Lung (tissue), 12 donors: Measurements from ENCODE around the gene JPH2. TPM values are rescaled to one million over a fixed set of nuclear protein-coding genes. Genes with fewer than 3 reads are reported as not detected.

Experiments
- ATAC-seq: fragments of 200-7000 bp; cut with Tn5 transposase; one replicate; pipeline ENCODE4 v1.9.1; 2020; ENCODE audit warnings: moderate number of reproducible peaks; ENCODE audit not compliant: insufficient read depth, low FRiP score
- DNase-seq, 3 donors: peaks; one replicate each; pipeline ENCODE4 v3.0.0-alpha.2; 2013 to 2017
- H3K27ac ChIP-seq, 2 donors: one replicate each; pipeline ENCODE4 v1.5.1; 2013; ENCODE audit warnings: mild to moderate bottlenecking in 2 of 2, moderate library complexity in 2 of 2, control low read depth in 1 of 2, inconsistent platforms in 1 of 2, low read depth in 1 of 2, low read length in 1 of 2
- H3K27me3 ChIP-seq, 3 donors: one replicate each; pipeline ENCODE4 v1.5.1; 2013; ENCODE audit warnings: low read length in 2 of 3; ENCODE audit not compliant: control insufficient read depth in 3 of 3, insufficient read depth in 3 of 3
- H3K36me3 ChIP-seq, 4 donors: one replicate each; pipeline ENCODE4 v1.5.1; 2013; ENCODE audit warnings: low read length in 4 of 4, mild to moderate bottlenecking in 1 of 4, moderate library complexity in 1 of 4; ENCODE audit not compliant: control insufficient read depth in 4 of 4, insufficient read depth in 4 of 4
- H3K4me1 ChIP-seq, 5 donors: one replicate each; pipeline ENCODE4 v1.5.1; 2013; ENCODE audit warnings: low read length in 5 of 5, mild to moderate bottlenecking in 2 of 5, moderate library complexity in 1 of 5; ENCODE audit not compliant: control insufficient read depth in 5 of 5, insufficient read depth in 5 of 5
- H3K4me3 ChIP-seq: one replicate; pipeline ENCODE4 v1.5.1; 2013; ENCODE audit warnings: mild to moderate bottlenecking, control low read depth, moderate library complexity
- H3K9ac ChIP-seq, 2 donors: one replicate each; pipeline ENCODE4 v1.5.1; 2013; ENCODE audit warnings: low read length in 2 of 2, control low read depth in 1 of 2; ENCODE audit not compliant: insufficient read depth in 1 of 2
- H3K9me3 ChIP-seq, 4 donors: one replicate each; pipeline ENCODE4 v1.5.1; 2013; ENCODE audit warnings: low read length in 3 of 4, mild to moderate bottlenecking in 1 of 4, moderate library complexity in 1 of 4; ENCODE audit not compliant: control insufficient read depth in 4 of 4, insufficient read depth in 3 of 4
- WGBS, 2 donors: extraction: QIAGEN DNeasy Blood & Tissue Kit; methylation state at CpG; one replicate each; pipeline ENCODE4 v1.1.7; 2013; 5-methylcytosine and 5-hydroxymethylcytosine counted together
- polyA plus RNA-seq, 2 donors: library from polyadenylated mRNA; stranded (reverse); fragments of 200-250 nt; gene quantifications; one replicate each; pipeline ENCODE4 v1.2.1, GENCODE V29; 2013
- total RNA-seq, 2 donors: library from RNA; depleted of rRNA in 1 of 2; stranded (reverse); fragments of >200 nt in 1 of 2; gene quantifications; one replicate each; pipeline ENCODE4 v1.2.1, GENCODE V29; 2014 to 2021
- TF ChIP-seq, protein P1 (sequence below): IDR thresholded peaks from 2 replicates; pipeline ENCODE4 v1.5.1; 2012; ENCODE audit warnings: mild to moderate bottlenecking; ENCODE audit errors: control extremely low read depth, extremely low read depth
- donor health status: control.
- donor health status: control.
- donor health status: Bipolar disorder and iron deficiency.
- donor health status: healthy.
- donor health status: DM: yes; HTN: yes; CAD: no.

The JPH2 gene
- total and polyA plus RNA-seq, 4 donors: 2.5 to 9.2 (median 2.7) TPM

DNA sequence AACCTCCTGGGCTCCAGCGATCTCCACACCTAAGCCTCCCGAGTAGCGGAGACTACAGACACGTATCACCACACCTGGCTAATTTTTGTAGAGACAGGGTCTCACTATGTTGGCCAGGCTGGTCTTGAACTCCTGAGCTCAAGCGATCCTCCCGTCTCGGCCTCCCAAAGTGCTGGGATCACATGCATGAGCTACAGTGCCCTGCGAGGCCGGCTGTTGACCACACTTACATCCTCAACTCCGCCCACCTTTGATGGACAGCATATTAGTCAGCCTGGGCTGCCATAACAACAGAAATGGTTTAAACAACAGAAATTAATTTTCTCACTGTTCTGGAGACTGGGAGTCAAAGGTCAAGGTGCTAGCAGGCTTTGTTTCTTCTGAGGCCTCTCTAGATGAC lies 107.7 kb downstream of the JPH2 start:
- TF ChIP-seq, protein P1, sequence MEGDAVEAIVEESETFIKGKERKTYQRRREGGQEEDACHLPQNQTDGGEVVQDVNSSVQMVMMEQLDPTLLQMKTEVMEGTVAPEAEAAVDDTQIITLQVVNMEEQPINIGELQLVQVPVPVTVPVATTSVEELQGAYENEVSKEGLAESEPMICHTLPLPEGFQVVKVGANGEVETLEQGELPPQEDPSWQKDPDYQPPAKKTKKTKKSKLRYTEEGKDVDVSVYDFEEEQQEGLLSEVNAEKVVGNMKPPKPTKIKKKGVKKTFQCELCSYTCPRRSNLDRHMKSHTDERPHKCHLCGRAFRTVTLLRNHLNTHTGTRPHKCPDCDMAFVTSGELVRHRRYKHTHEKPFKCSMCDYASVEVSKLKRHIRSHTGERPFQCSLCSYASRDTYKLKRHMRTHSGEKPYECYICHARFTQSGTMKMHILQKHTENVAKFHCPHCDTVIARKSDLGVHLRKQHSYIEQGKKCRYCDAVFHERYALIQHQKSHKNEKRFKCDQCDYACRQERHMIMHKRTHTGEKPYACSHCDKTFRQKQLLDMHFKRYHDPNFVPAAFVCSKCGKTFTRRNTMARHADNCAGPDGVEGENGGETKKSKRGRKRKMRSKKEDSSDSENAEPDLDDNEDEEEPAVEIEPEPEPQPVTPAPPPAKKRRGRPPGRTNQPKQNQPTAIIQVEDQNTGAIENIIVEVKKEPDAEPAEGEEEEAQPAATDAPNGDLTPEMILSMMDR: no peak

DNA sequence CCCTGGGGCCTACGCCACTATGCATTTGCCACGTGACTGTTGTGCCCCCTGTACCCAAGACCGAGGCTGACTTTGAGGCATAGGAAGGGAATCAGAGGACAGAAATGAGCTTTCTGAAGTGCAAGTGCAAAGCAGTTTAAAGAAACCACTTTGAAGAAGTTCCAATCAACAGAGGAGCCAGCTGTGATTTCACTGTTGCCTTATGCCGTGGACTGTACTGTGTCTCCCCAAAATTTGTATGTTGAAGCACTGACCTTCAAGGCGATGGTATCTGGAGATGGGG lies 111.1 kb downstream of the JPH2 start:
- no peak overlapping the region for H3K27ac ChIP-seq
- TF ChIP-seq, protein P1: no peak
- no peak overlapping the region for H3K9ac ChIP-seq
- peaks cover 0 to 3% (median 0%) of the 10 kb centered on the region in 4 donors for H3K9me3 ChIP-seq
- no peak for ATAC-seq
- no peaks in the 10 kb centered on the region for H3K36me3 ChIP-seq
- no peak overlapping the region for H3K4me3 ChIP-seq
- peaks cover 0 to 6% (median 0%) of the 10 kb centered on the region in 5 donors for H3K4me1 ChIP-seq
- no peaks in the 10 kb centered on the region for H3K27me3 ChIP-seq
- WGBS, 2 donors: 92 to 95% methylated on average over 5 of the region's 5 CpGs
- DNase-seq: no peak

More for the DNA sequence above, 107.7 kb downstream of the JPH2 start:
- DNase-seq (no peak), ATAC-seq (no peak)
- WGBS, 2 donors: 92 to 94% methylated on average over 10 of the region's 10 CpGs
- Histone ChIP-seq H3K9ac (no peak overlapping the region), H3K4me3 (no peak overlapping the region), H3K36me3 (no peaks in the 10 kb centered on the region), H3K9me3 (peaks cover 0 to 3% (median 0%) of the 10 kb centered on the region in 4 donors), H3K4me1 (peaks cover 0 to 6% (median 0%) of the 10 kb centered on the region in 5 donors), H3K27ac (no peak overlapping the region), H3K27me3 (no peaks in the 10 kb centered on the region)

DNA sequence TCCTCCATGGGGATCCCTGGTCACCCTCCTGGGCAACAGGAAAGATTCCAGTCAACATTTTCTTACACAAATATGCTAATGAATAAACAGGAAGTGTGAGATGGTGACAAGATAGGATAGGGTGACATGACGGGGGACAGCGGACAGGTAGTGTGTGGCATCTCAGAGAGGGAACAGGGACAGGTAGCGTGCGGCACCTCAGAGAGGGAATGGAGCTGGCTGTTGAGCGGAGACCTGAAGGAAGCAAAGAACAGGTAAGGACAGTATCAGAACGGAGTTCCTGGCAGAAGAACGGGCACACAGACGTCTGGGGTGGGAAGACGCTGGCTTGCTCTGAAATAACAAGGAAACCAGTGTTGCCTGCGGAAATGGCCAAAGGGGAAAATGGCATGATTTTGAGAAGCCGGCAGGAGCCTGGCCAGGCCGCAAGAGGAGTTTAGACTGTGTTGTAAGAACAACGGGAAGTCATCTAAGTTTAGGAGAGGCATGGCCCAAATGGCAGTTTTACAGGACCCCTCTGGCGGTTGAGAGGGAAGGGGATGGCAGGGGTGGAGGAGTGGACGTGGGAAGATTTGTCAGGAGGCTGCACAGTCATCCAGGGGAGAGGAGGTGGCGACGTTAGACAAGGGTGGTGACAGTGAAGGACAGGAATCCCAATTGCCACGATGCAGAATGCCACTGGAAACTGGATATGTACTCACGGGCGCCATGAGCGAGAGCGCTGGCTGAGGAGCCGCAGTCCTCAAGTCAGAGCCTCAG lies 111.6 kb downstream of the JPH2 start:
- DNase-seq (no peak), ATAC-seq (no peak)
- H3K27me3 ChIP-seq: no peaks in the 10 kb centered on the region
- H3K4me3 ChIP-seq: no peak overlapping the region
- no peak overlapping the region for H3K9ac ChIP-seq
- peak overlapping the region in 1 of 2 donors; percentile 45 for H3K27ac ChIP-seq
- TF ChIP-seq, protein P1: no peak
- no peaks in the 10 kb centered on the region for H3K36me3 ChIP-seq
- 75 to 87% methylated on average over 23 of the region's 23 CpGs for WGBS, 2 donors
- H3K4me1 ChIP-seq: peaks cover 0 to 4% (median 0%) of the 10 kb centered on the region in 5 donors
- peaks cover 0 to 3% (median 0%) of the 10 kb centered on the region in 4 donors for H3K9me3 ChIP-seq
